SK-N-SH (cell line): ENCODE measurements around the gene FAM76A.

Experiments used
- CHD2 ChIP-seq: fragments of 150-350 bp; IDR thresholded peaks from 2 replicates; pipeline ENCODE4 v1.6.1; 2018; ENCODE audit warnings: low read length; ENCODE audit not compliant: partially characterized antibody
- EP300 ChIP-seq, 2 experiments: IDR thresholded peaks; 2 replicates each; pipeline versions ENCODE4 v1.4.0 to v1.6.1; 2012; ENCODE audit warnings: borderline replicate concordance in 1 of 2, low read depth in 1 of 2, low read length in 1 of 2
- FOXJ3 ChIP-seq: sonication (generic); formaldehyde crosslinking; IDR thresholded peaks from 2 replicates; pipeline ENCODE4 v1.5.1; 2020; ENCODE audit warnings: mild to moderate bottlenecking, missing genetic modification reagents
- FOXM1 ChIP-seq: IDR thresholded peaks from 2 replicates; pipeline ENCODE4 v1.4.0; 2012; ENCODE audit warnings: low read depth, mild to moderate bottlenecking
- GABPA ChIP-seq: IDR thresholded peaks from 2 replicates; pipeline ENCODE4 v1.4.0; 2012; ENCODE audit warnings: low read depth, mild to moderate bottlenecking
- MXI1 ChIP-seq: IDR thresholded peaks from 2 replicates; pipeline ENCODE4 v1.6.1; 2012; ENCODE audit warnings: mild to moderate bottlenecking, low read depth, low read length, improper control_type of control experiment
- NFIC ChIP-seq: IDR thresholded peaks from 2 replicates; pipeline ENCODE4 v1.4.0; 2012; ENCODE audit warnings: borderline replicate concordance
- POLR2AphosphoS5 ChIP-seq: IDR thresholded peaks from 2 replicates; pipeline ENCODE4 v1.6.1; 2012; ENCODE audit warnings: low read depth, low read length
- RAD21 ChIP-seq: IDR thresholded peaks from 2 replicates; pipeline ENCODE4 v1.6.1; 2012; ENCODE audit warnings: mild to moderate bottlenecking, low read length
- RFX5 ChIP-seq: IDR thresholded peaks from 2 replicates; pipeline ENCODE4 v1.6.1; 2012; ENCODE audit warnings: mild to moderate bottlenecking, improper control_type of control experiment, low read length
- TAF1 ChIP-seq: IDR thresholded peaks from 2 replicates; pipeline ENCODE4 v1.6.1; 2012; ENCODE audit warnings: low read depth, mild to moderate bottlenecking, low read length, moderate library complexity, borderline replicate concordance
- TF ChIP-seq, protein P1 (sequence below): fragments of 200-600 bp; sonication (generic); IDR thresholded peaks from 2 replicates; pipeline ENCODE4 v1.6.1; 2017; ENCODE audit warnings: antibody characterized with exemption, mild to moderate bottlenecking, moderate library complexity
- TF ChIP-seq, protein P2 (sequence below): IDR thresholded peaks from 2 replicates; pipeline ENCODE4 v1.6.1; 2012; ENCODE audit warnings: mild to moderate bottlenecking, low read depth, low read length, moderate library complexity
- TF ChIP-seq, protein P3 (sequence below): fragments of 150-350 bp; IDR thresholded peaks from 2 replicates; pipeline ENCODE4 v1.6.1; 2017; ENCODE audit warnings: antibody characterized with exemption, low read length, low read depth, borderline replicate concordance

- TF ChIP-seq NFIC (no peak), RAD21 (0 out of 2 replicates have a peak, but pooled peaks have one; percentile 39), POLR2AphosphoS5 (no peak), RFX5 (no peak; the same call in 1 of the 2 replicates), CHD2 (peak; percentile 100), GABPA (no peak), FOXJ3 (CRISPR knock-in tag) (no peak), EP300 (IDR thresholded peaks at IDR 0.05; ENCODE audit: borderline replicate concordance in 1 of 2, low read depth in 1 of 2, low read length in 1 of 2) (no peak), MXI1 (peak; percentile 81; the same call in 1 of the 2 replicates), FOXM1 (no peak), TAF1 (peak; percentile 63)
- TF ChIP-seq, protein P1, sequence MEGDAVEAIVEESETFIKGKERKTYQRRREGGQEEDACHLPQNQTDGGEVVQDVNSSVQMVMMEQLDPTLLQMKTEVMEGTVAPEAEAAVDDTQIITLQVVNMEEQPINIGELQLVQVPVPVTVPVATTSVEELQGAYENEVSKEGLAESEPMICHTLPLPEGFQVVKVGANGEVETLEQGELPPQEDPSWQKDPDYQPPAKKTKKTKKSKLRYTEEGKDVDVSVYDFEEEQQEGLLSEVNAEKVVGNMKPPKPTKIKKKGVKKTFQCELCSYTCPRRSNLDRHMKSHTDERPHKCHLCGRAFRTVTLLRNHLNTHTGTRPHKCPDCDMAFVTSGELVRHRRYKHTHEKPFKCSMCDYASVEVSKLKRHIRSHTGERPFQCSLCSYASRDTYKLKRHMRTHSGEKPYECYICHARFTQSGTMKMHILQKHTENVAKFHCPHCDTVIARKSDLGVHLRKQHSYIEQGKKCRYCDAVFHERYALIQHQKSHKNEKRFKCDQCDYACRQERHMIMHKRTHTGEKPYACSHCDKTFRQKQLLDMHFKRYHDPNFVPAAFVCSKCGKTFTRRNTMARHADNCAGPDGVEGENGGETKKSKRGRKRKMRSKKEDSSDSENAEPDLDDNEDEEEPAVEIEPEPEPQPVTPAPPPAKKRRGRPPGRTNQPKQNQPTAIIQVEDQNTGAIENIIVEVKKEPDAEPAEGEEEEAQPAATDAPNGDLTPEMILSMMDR, result peak; percentile 53
- TF ChIP-seq, protein P2, sequence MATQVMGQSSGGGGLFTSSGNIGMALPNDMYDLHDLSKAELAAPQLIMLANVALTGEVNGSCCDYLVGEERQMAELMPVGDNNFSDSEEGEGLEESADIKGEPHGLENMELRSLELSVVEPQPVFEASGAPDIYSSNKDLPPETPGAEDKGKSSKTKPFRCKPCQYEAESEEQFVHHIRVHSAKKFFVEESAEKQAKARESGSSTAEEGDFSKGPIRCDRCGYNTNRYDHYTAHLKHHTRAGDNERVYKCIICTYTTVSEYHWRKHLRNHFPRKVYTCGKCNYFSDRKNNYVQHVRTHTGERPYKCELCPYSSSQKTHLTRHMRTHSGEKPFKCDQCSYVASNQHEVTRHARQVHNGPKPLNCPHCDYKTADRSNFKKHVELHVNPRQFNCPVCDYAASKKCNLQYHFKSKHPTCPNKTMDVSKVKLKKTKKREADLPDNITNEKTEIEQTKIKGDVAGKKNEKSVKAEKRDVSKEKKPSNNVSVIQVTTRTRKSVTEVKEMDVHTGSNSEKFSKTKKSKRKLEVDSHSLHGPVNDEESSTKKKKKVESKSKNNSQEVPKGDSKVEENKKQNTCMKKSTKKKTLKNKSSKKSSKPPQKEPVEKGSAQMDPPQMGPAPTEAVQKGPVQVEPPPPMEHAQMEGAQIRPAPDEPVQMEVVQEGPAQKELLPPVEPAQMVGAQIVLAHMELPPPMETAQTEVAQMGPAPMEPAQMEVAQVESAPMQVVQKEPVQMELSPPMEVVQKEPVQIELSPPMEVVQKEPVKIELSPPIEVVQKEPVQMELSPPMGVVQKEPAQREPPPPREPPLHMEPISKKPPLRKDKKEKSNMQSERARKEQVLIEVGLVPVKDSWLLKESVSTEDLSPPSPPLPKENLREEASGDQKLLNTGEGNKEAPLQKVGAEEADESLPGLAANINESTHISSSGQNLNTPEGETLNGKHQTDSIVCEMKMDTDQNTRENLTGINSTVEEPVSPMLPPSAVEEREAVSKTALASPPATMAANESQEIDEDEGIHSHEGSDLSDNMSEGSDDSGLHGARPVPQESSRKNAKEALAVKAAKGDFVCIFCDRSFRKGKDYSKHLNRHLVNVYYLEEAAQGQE, result peak; percentile 47; the same call in 1 of the 2 replicates
- TF ChIP-seq, protein P3, sequence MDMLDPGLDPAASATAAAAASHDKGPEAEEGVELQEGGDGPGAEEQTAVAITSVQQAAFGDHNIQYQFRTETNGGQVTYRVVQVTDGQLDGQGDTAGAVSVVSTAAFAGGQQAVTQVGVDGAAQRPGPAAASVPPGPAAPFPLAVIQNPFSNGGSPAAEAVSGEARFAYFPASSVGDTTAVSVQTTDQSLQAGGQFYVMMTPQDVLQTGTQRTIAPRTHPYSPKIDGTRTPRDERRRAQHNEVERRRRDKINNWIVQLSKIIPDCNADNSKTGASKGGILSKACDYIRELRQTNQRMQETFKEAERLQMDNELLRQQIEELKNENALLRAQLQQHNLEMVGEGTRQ, result no peak
Observed at GRCh38 chr1:27725374-27726172, at the start of gene FAM76A.
